Esophagus squamous epithelium (tissue), 4 donors: ENCODE results near the gene VPS26C.

Experiments used
- POLR2A ChIP-seq, 4 donors: fragments of 450-650 bp; IDR thresholded peaks; one replicate each; pipeline ENCODE4 v1.6.1; 2017; ENCODE audit warnings: antibody characterized with exemption in 4 of 4, mild to moderate bottlenecking in 4 of 4, moderate library complexity in 3 of 4
- TF ChIP-seq, protein P1 (sequence below), 6 experiments: fragments of 450-650 bp in 4 of 6; fragments of 200-600 bp in 2 of 6; sonication (generic) in 2 of 6; IDR thresholded peaks; one replicate each; pipeline ENCODE4 v1.5.1; 2016 to 2019; ENCODE audit warnings: antibody characterized with exemption in 6 of 6, mild to moderate bottlenecking in 4 of 6, moderate library complexity in 4 of 6

DNA sequence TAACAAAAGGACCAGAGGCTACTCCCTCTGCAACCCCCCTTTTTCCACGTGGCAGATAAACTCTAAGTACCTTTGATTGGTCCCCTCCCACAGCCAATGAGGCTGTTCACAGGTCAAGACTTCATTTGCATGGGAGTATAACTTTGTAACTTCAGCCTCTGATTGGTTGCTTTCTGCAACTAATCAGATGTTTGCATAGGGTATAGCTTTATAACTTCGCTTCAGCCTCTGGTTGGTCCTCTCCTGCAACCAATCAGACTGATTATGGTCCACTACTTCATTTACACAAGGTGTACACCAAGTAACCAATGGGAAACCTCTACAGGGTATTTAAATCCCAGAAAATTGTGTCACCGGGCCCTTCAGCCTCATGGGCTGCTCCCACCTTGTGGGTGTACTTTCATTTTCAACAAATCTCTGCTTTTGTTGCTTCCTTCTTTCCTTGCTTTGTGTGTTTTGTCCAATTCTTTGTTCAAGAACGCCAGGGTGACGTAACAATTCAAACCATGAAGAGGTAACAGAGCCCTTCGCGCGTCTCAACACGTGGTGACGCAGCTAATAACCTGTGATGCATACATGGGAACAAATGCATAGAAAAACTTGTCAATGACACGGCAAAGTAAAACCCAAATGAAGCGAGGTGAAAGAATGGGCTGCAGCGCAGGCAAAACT lies 47.2 kb downstream of the VPS26C start:
- TF ChIP-seq, protein P1, sequence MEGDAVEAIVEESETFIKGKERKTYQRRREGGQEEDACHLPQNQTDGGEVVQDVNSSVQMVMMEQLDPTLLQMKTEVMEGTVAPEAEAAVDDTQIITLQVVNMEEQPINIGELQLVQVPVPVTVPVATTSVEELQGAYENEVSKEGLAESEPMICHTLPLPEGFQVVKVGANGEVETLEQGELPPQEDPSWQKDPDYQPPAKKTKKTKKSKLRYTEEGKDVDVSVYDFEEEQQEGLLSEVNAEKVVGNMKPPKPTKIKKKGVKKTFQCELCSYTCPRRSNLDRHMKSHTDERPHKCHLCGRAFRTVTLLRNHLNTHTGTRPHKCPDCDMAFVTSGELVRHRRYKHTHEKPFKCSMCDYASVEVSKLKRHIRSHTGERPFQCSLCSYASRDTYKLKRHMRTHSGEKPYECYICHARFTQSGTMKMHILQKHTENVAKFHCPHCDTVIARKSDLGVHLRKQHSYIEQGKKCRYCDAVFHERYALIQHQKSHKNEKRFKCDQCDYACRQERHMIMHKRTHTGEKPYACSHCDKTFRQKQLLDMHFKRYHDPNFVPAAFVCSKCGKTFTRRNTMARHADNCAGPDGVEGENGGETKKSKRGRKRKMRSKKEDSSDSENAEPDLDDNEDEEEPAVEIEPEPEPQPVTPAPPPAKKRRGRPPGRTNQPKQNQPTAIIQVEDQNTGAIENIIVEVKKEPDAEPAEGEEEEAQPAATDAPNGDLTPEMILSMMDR (IDR thresholded peaks at IDR 0.05) = no peak
- TF ChIP-seq POLR2A (IDR thresholded peaks at IDR 0.05) = no peak
